CD4-positive, alpha-beta T cell (primary cell): ENCODE results near the gene EVI5. TPM values are rescaled to one million over a fixed set of nuclear protein-coding genes. Genes with fewer than 3 reads are reported as not detected.

Source experiments
- ATAC-seq: fragments of 200-7000 bp; cut with Tn5 transposase; one replicate; pipeline ENCODE4 v1.10.0; 2022; ENCODE audit warnings: mild to moderate bottlenecking; ENCODE audit not compliant: poor library complexity
- CTCF ChIA-PET: fragments of 350-600 bp; sonication (Branson Sonifier 250); formaldehyde crosslinking; loops from one replicate; lab custom pipeline; 2021; ENCODE audit warnings: antibody characterized with exemption, inconsistent platforms; lab: Charles Lee
- POLR2A ChIA-PET: fragments of 350-600 bp; sonication (Branson Sonifier 250); formaldehyde crosslinking; loops from one replicate; lab custom pipeline; 2021; ENCODE audit warnings: antibody characterized with exemption, inconsistent platforms; lab: Charles Lee
- DNase-seq, 14 experiments: peaks; one replicate each; pipeline ENCODE4 v3.0.0-alpha.2; 2013 to 2020; ENCODE audit warnings: mixed read lengths in 2 of 14
- H3K27ac ChIP-seq, 2 donors: one replicate each; pipeline versions ENCODE4 v1.5.1 to v1.7.0; 2013; ENCODE audit warnings: low read length in 2 of 2, low read depth in 1 of 2, mild to moderate bottlenecking in 1 of 2
- H3K27me3 ChIP-seq, 2 experiments: 1 replicate in 1 of 2; 2 replicates in 1 of 2; pipeline versions ENCODE4 v1.6.1 to v1.7.0; 2013; ENCODE audit warnings: low read length in 2 of 2, control low read depth in 1 of 2, mild to moderate bottlenecking in 1 of 2, moderate library complexity in 1 of 2; ENCODE audit not compliant: insufficient read depth in 2 of 2, control insufficient read depth in 1 of 2
- H3K36me3 ChIP-seq: one replicate; pipeline ENCODE4 v1.6.1; 2013; ENCODE audit warnings: low read length, control low read depth; ENCODE audit not compliant: insufficient read depth
- H3K4me1 ChIP-seq: one replicate; pipeline ENCODE4 v1.6.1; 2013; ENCODE audit warnings: low read length, control low read depth; ENCODE audit not compliant: insufficient read depth
- H3K4me3 ChIP-seq: one replicate; pipeline ENCODE4 v1.5.1; 2013; ENCODE audit warnings: mild to moderate bottlenecking, low read length, moderate library complexity
- H3K9me3 ChIP-seq, 2 experiments: 1 replicate in 1 of 2; 2 replicates in 1 of 2; pipeline versions ENCODE4 v1.6.1 to v1.7.0; 2013; ENCODE audit warnings: low read length in 2 of 2, mild to moderate bottlenecking in 2 of 2, control low read depth in 1 of 2, moderate library complexity in 1 of 2; ENCODE audit not compliant: control insufficient read depth in 1 of 2, insufficient read depth in 1 of 2
- H3K27ac Mint-ChIP-seq: one replicate; pipeline ENCODE4 v1.8.0; 2020; ENCODE audit warnings: mixed read lengths
- H3K27me3 Mint-ChIP-seq: one replicate; pipeline ENCODE4 v1.8.0; 2021; ENCODE audit warnings: mixed read lengths
- H3K36me3 Mint-ChIP-seq: one replicate; pipeline ENCODE4 v1.8.0; 2021; ENCODE audit warnings: low read depth, mixed read lengths
- H3K4me1 Mint-ChIP-seq: one replicate; pipeline ENCODE4 v1.8.0; 2021; ENCODE audit warnings: low read depth, mixed read lengths
- H3K4me3 Mint-ChIP-seq: one replicate; pipeline ENCODE4 v1.8.0; 2020; ENCODE audit warnings: mild to moderate bottlenecking, mixed read lengths
- H3K9me3 Mint-ChIP-seq: one replicate; pipeline ENCODE4 v1.8.0; 2020; ENCODE audit warnings: mixed read lengths
- intact Hi-C, 2 experiments: fragments of 100-400 bp; cut with DNase I in 1 of 2; cut with micrococcal nuclease in 1 of 2; formaldehyde crosslinking; loops; one replicate each; pipeline versions ENCODE4 v1.15.1 to v1.9.0; 2023 to 2025; cut with DNase I, micrococcal nuclease
- total RNA-seq, 174 experiments: library from RNA in 2 of 174; stranded (reverse) in 2 of 174; gene quantifications; one replicate each; pipeline ENCODE4 v1.2.3 and lab custom pipeline; 2021 to 2026
- TF ChIP-seq, protein P1 (sequence below): fragments of 200-600 bp; IDR thresholded peaks from one replicate; pipeline ENCODE4 v1.8.0; 2022; ENCODE audit warnings: antibody characterized with exemption, mild to moderate bottlenecking

The EVI5 gene
- total RNA-seq, 2 experiments from 2014 or later = 1.8 to 2.0 TPM

DNA sequence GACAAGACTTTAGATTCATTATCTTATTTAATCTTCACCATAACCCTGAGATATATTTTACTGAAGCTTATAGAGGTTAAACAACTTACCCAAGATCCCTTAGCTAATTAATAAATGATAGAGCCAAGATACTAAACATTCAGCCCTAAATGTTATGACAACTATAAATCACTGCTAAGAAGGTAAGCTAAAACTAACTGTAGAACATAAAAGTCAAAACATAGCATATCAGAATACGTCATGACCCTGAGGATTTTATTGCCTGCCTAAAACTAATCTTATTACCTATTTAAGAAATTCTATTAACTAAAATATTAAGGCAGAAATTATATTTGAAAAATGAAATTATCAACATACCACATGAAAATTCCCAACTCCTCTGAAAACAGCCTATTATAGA is 22.6 kb downstream of the EVI5 start:
- DNase-seq = no peak
- Mint-ChIP-seq H3K36me3 (no peaks in the 10 kb centered on the region), H3K9me3 (no peaks in the 10 kb centered on the region), H3K27me3 (no peaks in the 10 kb centered on the region), H3K4me1 (no peaks in the 10 kb centered on the region), H3K27ac (no peak overlapping the region), H3K4me3 (no peak overlapping the region)
- Histone ChIP-seq H3K27ac (no peak overlapping the region), H3K9me3 (no peaks in the 10 kb centered on the region), H3K4me1 (no peaks in the 10 kb centered on the region), H3K36me3 (no peaks in the 10 kb centered on the region), H3K4me3 (no peak overlapping the region), H3K27me3 (no peaks in the 10 kb centered on the region)
- ChIA-PET CTCF (interaction anchor here (2.7 kb wide), 1 partner anchor 13 kb away, joined by 6 read pairs; no protein-coding TSS in a partner anchor), POLR2A (no interaction called here)
- TF ChIP-seq, protein P1, sequence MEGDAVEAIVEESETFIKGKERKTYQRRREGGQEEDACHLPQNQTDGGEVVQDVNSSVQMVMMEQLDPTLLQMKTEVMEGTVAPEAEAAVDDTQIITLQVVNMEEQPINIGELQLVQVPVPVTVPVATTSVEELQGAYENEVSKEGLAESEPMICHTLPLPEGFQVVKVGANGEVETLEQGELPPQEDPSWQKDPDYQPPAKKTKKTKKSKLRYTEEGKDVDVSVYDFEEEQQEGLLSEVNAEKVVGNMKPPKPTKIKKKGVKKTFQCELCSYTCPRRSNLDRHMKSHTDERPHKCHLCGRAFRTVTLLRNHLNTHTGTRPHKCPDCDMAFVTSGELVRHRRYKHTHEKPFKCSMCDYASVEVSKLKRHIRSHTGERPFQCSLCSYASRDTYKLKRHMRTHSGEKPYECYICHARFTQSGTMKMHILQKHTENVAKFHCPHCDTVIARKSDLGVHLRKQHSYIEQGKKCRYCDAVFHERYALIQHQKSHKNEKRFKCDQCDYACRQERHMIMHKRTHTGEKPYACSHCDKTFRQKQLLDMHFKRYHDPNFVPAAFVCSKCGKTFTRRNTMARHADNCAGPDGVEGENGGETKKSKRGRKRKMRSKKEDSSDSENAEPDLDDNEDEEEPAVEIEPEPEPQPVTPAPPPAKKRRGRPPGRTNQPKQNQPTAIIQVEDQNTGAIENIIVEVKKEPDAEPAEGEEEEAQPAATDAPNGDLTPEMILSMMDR = no peak
- no peak for ATAC-seq
- intact Hi-C loops = no loop called here

DNA sequence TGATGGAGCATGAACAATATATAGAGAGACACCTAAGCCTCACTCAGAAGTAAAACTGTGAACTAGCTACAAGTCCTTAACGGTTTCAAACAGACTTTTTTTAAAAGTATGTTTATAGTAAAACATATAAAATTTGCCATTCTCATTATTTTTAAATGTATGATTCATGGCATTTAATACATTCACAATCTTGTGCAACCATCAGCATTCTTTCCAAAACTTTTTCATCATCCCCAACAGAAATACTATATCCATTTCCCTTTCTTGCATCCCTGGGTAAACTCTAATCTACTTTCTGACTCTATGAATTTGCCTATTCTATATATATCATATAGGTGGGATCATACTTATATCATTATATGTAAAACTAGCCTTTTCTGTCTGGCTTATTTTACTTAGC is 25.5 kb downstream of the EVI5 start:
- Mint-ChIP-seq H3K4me3 (no peak overlapping the region), H3K27me3 (no peaks in the 10 kb centered on the region), H3K27ac (no peak overlapping the region), H3K9me3 (no peaks in the 10 kb centered on the region), H3K36me3 (no peaks in the 10 kb centered on the region), H3K4me1 (no peaks in the 10 kb centered on the region)
- Histone ChIP-seq H3K36me3 (no peaks in the 10 kb centered on the region), H3K4me1 (no peaks in the 10 kb centered on the region), H3K27ac (no peak overlapping the region), H3K27me3 (no peaks in the 10 kb centered on the region), H3K9me3 (no peaks in the 10 kb centered on the region), H3K4me3 (no peak overlapping the region)
- intact Hi-C loops = no loop called here
- ATAC-seq (no peak), DNase-seq (no peak)
- ChIA-PET POLR2A (no interaction called here), CTCF (no interaction called here)
- TF ChIP-seq, protein P1 = no peak

DNA sequence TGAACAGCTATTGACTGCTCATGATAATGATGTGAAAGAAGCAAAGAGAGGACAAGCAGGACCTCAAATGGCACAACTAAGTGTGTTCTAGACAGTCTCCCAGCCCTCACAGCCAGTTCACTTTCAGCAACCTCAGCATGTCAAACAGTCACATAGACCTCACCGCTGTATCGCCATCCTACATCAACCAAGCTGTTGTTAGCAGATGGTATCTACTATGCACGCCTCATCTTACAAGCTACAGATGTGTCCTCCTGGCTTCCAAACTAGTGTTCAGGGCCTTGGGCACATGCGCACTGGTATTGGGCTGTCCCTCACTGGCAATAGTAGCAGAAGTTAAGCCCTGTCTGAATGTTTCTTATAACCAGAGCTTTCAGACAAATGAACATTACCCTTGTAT is 28.4 kb downstream of the EVI5 start:
- Mint-ChIP-seq H3K27ac (no peak overlapping the region), H3K9me3 (no peaks in the 10 kb centered on the region), H3K4me3 (no peak overlapping the region), H3K27me3 (no peaks in the 10 kb centered on the region), H3K4me1 (no peaks in the 10 kb centered on the region), H3K36me3 (no peaks in the 10 kb centered on the region)
- POLR2A ChIA-PET = no interaction called here
- Histone ChIP-seq H3K9me3 (no peaks in the 10 kb centered on the region), H3K4me3 (no peak overlapping the region), H3K36me3 (no peaks in the 10 kb centered on the region), H3K27me3 (no peaks in the 10 kb centered on the region), H3K27ac (no peak overlapping the region), H3K4me1 (no peaks in the 10 kb centered on the region)
- intact Hi-C loops = no loop called here
- TF ChIP-seq, protein P1 = no peak
- no peak for DNase-seq
- no peak for ATAC-seq
- CTCF ChIA-PET = no interaction called here
